ENCODE results near the gene CHM. TPM values are rescaled to one million over a fixed set of nuclear protein-coding genes. Genes with fewer than 3 reads are reported as not detected.

CHM gene
- total RNA-seq, 2 donors from 2014 or later: 11.2 to 17.3 TPM

DNA sequence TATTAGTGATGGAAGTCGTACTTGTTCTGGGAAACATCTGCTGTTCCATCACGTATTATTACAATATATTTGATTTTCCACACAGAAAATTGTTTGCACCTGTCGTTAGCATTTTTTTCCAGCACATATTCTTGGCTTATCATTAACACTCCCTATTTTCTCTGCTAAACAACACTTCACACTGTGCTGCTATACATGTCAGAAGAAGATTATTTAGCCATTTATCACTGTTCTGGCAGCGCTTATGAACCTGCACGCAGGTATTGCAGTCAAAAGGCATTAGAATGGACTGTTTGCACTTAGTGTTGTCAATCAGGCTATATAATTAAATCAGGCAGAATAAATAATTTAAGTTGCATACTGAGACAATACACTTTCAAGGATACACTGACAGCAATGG lies 218.6 kb downstream of the CHM start:
- DNase-seq (no peak), ATAC-seq (no peak)
- H3K9me3 ChIP-seq (ENCODE audit: control insufficient read depth, low read length, poor library complexity, severe bottlenecking): no peaks in the 10 kb centered on the region
- Mint-ChIP-seq H3K27me3 (no peaks in the 10 kb centered on the region), H3K36me3 (ENCODE audit: low read depth) (no peaks in the 10 kb centered on the region), H3K27ac (no peak overlapping the region), H3K4me1 (no peaks in the 10 kb centered on the region), H3K4me3 (no peak overlapping the region)

DNA sequence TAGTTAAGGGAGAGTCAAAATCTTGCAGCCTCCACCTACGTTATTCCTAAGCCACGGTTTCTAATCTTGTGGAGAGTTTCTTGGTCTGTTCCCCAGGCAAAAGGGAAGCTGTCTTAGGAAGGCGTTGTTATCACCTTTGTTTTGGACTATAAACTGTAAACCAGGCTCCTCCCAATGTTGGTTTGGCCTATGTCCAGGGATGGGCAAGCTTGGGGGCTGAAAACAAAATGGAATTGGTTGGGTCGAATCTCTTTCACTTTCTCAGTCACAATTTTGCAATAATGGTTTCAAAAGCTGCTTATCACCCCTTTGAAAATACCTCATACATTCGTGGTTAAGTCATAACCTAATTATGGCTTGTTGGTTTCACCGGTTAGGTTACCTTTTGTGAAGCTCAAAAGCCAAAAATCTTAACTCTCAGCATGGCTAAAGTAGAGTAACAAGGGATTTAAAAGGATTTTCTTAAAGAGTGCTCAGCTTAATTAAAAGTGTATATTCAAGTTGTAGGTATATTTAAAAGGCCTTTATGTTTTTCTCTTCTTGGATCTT lies 232.1 kb downstream of the CHM start:
- no peaks in the 10 kb centered on the region for H3K9me3 ChIP-seq (ENCODE audit: control insufficient read depth, low read length, poor library complexity, severe bottlenecking)
- ATAC-seq: no peak
- Mint-ChIP-seq H3K36me3 (ENCODE audit: low read depth) (no peaks in the 10 kb centered on the region), H3K4me1 (no peaks in the 10 kb centered on the region), H3K4me3 (no peak overlapping the region), H3K27ac (no peak overlapping the region), H3K27me3 (no peaks in the 10 kb centered on the region)
- no peak for DNase-seq

Other genes with a start within 250 kb of the CHM start
- gene DACH2, start 100.9 kb upstream of the CHM start, total RNA-seq: not detected

All from T-helper 17 cell (primary cell).